OCI-LY7 (cell line): ENCODE data around the gene ZNF549. TPM values are rescaled to one million over a fixed set of nuclear protein-coding genes. Genes with fewer than 3 reads are reported as not detected.
A peak's percentile ranks its signal among the peaks of the same experiment; 100 is the strongest.
"Not testable (repeated sequence)": the region's sequence is repeated elsewhere in the genome, so short reads cannot be mapped to it uniquely, and the experiment has no call there.

Source experiments
- BruUV-seq: library from RNA; stranded (reverse); fragments of 400-500 nt; replicated peaks from 2 replicates; lab custom pipeline; 2021; lab: Mats Ljungman, UMichigan
- CTCF ChIA-PET: fragments of 300-600 bp; sonication (Branson Sonifier 250); formaldehyde crosslinking; loops from one replicate; lab custom pipeline; 2022; ENCODE audit warnings: antibody characterized with exemption; ENCODE audit not compliant: unreplicated experiment; lab: Charles Lee
- POLR2A ChIA-PET: fragments of 300-600 bp; sonication (Branson Sonifier 250); formaldehyde crosslinking; loops from one replicate; lab custom pipeline; 2022; ENCODE audit warnings: antibody characterized with exemption; lab: Charles Lee
- DNase-seq: peaks from one replicate; pipeline ENCODE4 v3.0.0-alpha.2; 2015; ENCODE audit warnings: low spot score
- H2AFZ ChIP-seq: fragments of 200-600 bp; sonication (generic), shearing (Covaris generic); 2 replicates; pipeline ENCODE4 v1.6.1; 2014; ENCODE audit warnings: mild to moderate bottlenecking, antibody characterized with exemption, low read length, moderate library complexity
- H3K27ac ChIP-seq: fragments of 200-600 bp; sonication (generic); 2 replicates; pipeline ENCODE4 v1.5.1; 2014; ENCODE audit warnings: mixed run types, low read depth, mild to moderate bottlenecking, moderate library complexity, low read length, inconsistent platforms; ENCODE audit not compliant: poor library complexity, severe bottlenecking
- H3K36me3 ChIP-seq: fragments of 200-600 bp; sonication (generic); 2 replicates; pipeline ENCODE4 v1.6.1; 2014; ENCODE audit warnings: mild to moderate bottlenecking, antibody characterized with exemption, low read length, moderate library complexity, mixed read lengths; ENCODE audit not compliant: insufficient read depth
- H3K4me1 ChIP-seq: fragments of 200-600 bp; sonication (generic); 2 replicates; pipeline ENCODE4 v1.5.1; 2014; ENCODE audit warnings: mild to moderate bottlenecking, low read length; ENCODE audit not compliant: insufficient read depth, poor library complexity, severe bottlenecking
- H3K4me2 ChIP-seq: fragments of 200-600 bp; sonication (generic); 2 replicates; pipeline ENCODE4 v1.6.1; 2014; ENCODE audit warnings: mild to moderate bottlenecking, low read length
- H3K4me3 ChIP-seq: fragments of 200-600 bp; sonication (generic); 2 replicates; pipeline ENCODE4 v1.5.1; 2014; ENCODE audit warnings: mild to moderate bottlenecking, low read depth, low read length; ENCODE audit not compliant: poor library complexity, severe bottlenecking
- H3K79me2 ChIP-seq: fragments of 200-600 bp; sonication (generic); 2 replicates; pipeline ENCODE4 v1.6.1; 2016; ENCODE audit warnings: low read depth, mild to moderate bottlenecking, low read length, moderate library complexity, mixed read lengths; ENCODE audit not compliant: insufficient read depth
- H3K9me2 ChIP-seq: fragments of 200-600 bp; sonication (generic); 2 replicates; pipeline ENCODE4 v1.6.1; 2016; ENCODE audit warnings: mild to moderate bottlenecking, low read length, mixed read lengths; ENCODE audit not compliant: insufficient read depth
- H3K9me3 ChIP-seq: fragments of 200-600 bp; sonication (generic); 2 replicates; pipeline ENCODE4 v1.6.1; 2014; ENCODE audit warnings: mild to moderate bottlenecking, mixed run types, low read length, mixed read lengths
- H4K20me1 ChIP-seq: fragments of 200-600 bp; sonication (generic); 2 replicates; pipeline ENCODE4 v1.6.1; 2014; ENCODE audit warnings: mild to moderate bottlenecking, antibody characterized with exemption, low read length, moderate library complexity, mixed read lengths; ENCODE audit not compliant: insufficient read depth
- EZH2phosphoT487 ChIP-seq: fragments of 200-600 bp; sonication (generic); IDR thresholded peaks from 2 replicates; pipeline ENCODE4 v1.6.1; 2018; ENCODE audit warnings: low read depth, borderline replicate concordance, mild to moderate bottlenecking, mixed run types, antibody characterized with exemption, low read length, moderate library complexity, mixed read lengths
- intact Hi-C: fragments of 100-400 bp; cut with micrococcal nuclease; formaldehyde crosslinking; loops from one replicate; pipeline ENCODE4 v1.10.0; 2022; ENCODE audit not compliant: unreplicated experiment
- total RNA-seq, 2 experiments: library from RNA; depleted of rRNA in 1 of 2; stranded (reverse); fragments of >200 nt in 1 of 2; shearing (Covaris generic) in 1 of 2; gene quantifications; 2 replicates each; pipeline ENCODE4 v1.2.3, GENCODE V29; 2014 to 2022
- TF ChIP-seq, protein P1 (sequence below): fragments of 200-600 bp; sonication (generic); conservative IDR thresholded peaks from 2 replicates; pipeline ENCODE4 v1.5.1; 2014; ENCODE audit warnings: mild to moderate bottlenecking, antibody characterized with exemption, low read length, moderate library complexity, mixed read lengths

ZNF549 gene
- total RNA-seq, 2 experiments from 2014 or later, result 6.1 to 6.6 TPM

GRCh38 chr19:57499680-57500395 is 27.3 kb upstream of the ZNF549 start, which contains the start of gene ZNF773:
Gene ZNF773 (plus strand): TSS chr19:57499938. CDS start chr19:57500081, 143 bp downstream.
- intact Hi-C loops, H3K9me2 ChIP-seq, POLR2A ChIA-PET, BruUV-seq, H3K79me2 ChIP-seq, H4K20me1 ChIP-seq, H3K4me1 ChIP-seq: not testable (repeated sequence)
- Histone ChIP-seq H3K4me3 (peak within 1 kb of the TSS; percentile 87), H3K36me3 (peaks cover 22% of the 10 kb centered on the region), H3K9me3 (peaks cover 18% of the 10 kb centered on the region; the same call in 1 of the 2 replicates), H2AFZ (peak within 1 kb of the TSS; percentile 90; the same call in 1 of the 2 replicates), H3K27ac (peak within 1 kb of the TSS; percentile 33), H3K4me2 (peak within 1 kb of the TSS; percentile 62)
- CTCF ChIA-PET, result interaction anchor here (0.6 kb wide), 1 partner anchor 56 kb away, joined by 3 read pairs; no protein-coding TSS in a partner anchor
- peak; percentile 98 for DNase-seq

GRCh38 chr19:57500400-57500799 is 26.8 kb upstream of the ZNF549 start:
- peak overlapping the region; percentile 55 for H3K4me2 ChIP-seq
- POLR2A ChIA-PET, BruUV-seq: not testable (repeated sequence)

DNA sequence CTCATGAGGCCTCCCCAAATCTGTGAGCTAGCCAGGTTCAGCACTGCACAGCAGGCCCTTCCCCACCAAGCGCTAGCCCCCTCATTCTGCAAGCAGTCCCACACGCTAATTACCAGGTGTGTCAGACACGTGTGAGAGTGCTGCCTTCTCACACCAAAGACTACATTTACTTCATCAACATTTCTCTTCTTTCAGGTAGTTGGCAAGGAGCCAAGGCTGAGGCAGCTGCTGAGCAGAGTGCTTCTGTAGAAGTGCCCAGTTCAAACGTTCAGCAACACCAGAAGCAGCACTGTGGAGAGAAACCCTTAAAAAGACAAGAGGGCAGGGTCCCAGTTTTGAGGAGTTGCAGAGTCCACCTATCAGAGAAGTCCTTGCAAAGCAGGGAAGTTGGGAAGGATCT is 21.0 kb upstream of the ZNF549 start:
- Histone ChIP-seq H3K4me2 (no peak overlapping the region), H3K27ac (no peak overlapping the region), H2AFZ (no peak overlapping the region), H3K36me3 (peaks cover 65% of the 10 kb centered on the region), H3K9me3 (0 out of 2 replicates have a peak, but pooled peaks cover 6% of the 10 kb centered on the region), H3K9me2 (no peaks in the 10 kb centered on the region), H3K79me2 (no peaks in the 10 kb centered on the region), H4K20me1 (no peaks in the 10 kb centered on the region), H3K4me1 (no peaks in the 10 kb centered on the region), H3K4me3 (no peak overlapping the region)
- ChIA-PET CTCF (no interaction called here), POLR2A (no interaction called here)
- no TSS peak for BruUV-seq
- intact Hi-C loops, result no loop called here
- TF ChIP-seq EZH2phosphoT487, result no peak
- TF ChIP-seq, protein P1, sequence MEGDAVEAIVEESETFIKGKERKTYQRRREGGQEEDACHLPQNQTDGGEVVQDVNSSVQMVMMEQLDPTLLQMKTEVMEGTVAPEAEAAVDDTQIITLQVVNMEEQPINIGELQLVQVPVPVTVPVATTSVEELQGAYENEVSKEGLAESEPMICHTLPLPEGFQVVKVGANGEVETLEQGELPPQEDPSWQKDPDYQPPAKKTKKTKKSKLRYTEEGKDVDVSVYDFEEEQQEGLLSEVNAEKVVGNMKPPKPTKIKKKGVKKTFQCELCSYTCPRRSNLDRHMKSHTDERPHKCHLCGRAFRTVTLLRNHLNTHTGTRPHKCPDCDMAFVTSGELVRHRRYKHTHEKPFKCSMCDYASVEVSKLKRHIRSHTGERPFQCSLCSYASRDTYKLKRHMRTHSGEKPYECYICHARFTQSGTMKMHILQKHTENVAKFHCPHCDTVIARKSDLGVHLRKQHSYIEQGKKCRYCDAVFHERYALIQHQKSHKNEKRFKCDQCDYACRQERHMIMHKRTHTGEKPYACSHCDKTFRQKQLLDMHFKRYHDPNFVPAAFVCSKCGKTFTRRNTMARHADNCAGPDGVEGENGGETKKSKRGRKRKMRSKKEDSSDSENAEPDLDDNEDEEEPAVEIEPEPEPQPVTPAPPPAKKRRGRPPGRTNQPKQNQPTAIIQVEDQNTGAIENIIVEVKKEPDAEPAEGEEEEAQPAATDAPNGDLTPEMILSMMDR, result no peak
- DNase-seq, result no peak

More at GRCh38 chr19:57500400-57500799, 26.8 kb upstream of the ZNF549 start:
- H3K79me2 ChIP-seq, intact Hi-C loops, DNase-seq, H3K27ac ChIP-seq, H3K4me1 ChIP-seq, H2AFZ ChIP-seq, H4K20me1 ChIP-seq, H3K9me2 ChIP-seq: not testable (repeated sequence)
- Histone ChIP-seq H3K36me3 (peaks cover 26% of the 10 kb centered on the region), H3K4me3 (peak overlapping the region; percentile 87), H3K9me3 (peaks cover 18% of the 10 kb centered on the region; the same call in 1 of the 2 replicates)
- CTCF ChIA-PET, result interaction anchor here (0.6 kb wide), 1 partner anchor 57 kb away, joined by 3 read pairs; no protein-coding TSS in a partner anchor
